Astrocyte (in vitro differentiated cells and primary cell): ENCODE results near the gene RAB31.

ENCODE experiments used
- EZH2 ChIP-seq: IDR thresholded peaks from 2 replicates; pipeline ENCODE4 v1.6.1; 2012; ENCODE audit warnings: mild to moderate bottlenecking, low read length, inconsistent platforms; ENCODE audit not compliant: insufficient read depth
- TF ChIP-seq, protein P1 (sequence below): IDR thresholded peaks from 2 replicates; pipeline ENCODE4 v1.5.1; 2011; ENCODE audit warnings: low read depth, mild to moderate bottlenecking, inconsistent platforms, low read length, moderate library complexity; ENCODE audit not compliant: insufficient read depth

DNA sequence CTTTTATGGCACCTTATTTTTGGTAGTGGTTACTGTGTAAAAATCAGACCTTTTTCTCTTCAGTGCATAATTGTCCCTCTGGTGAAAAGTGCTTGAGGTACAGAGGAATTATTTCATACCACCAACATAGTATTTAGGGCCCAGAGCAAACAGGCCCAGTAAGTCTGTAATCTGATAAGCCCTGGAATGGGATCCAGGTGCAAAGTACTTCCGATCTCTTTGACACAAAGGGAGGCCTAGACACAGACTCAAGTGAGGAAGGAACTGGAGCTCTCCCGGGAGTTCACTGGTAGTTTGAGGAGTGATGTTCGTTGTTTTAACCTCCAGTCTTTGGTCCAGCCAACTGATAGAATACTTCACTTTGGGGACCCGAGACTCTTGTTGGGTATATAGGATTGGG lies 57.4 kb downstream of the RAB31 start:
- TF ChIP-seq, protein P1, sequence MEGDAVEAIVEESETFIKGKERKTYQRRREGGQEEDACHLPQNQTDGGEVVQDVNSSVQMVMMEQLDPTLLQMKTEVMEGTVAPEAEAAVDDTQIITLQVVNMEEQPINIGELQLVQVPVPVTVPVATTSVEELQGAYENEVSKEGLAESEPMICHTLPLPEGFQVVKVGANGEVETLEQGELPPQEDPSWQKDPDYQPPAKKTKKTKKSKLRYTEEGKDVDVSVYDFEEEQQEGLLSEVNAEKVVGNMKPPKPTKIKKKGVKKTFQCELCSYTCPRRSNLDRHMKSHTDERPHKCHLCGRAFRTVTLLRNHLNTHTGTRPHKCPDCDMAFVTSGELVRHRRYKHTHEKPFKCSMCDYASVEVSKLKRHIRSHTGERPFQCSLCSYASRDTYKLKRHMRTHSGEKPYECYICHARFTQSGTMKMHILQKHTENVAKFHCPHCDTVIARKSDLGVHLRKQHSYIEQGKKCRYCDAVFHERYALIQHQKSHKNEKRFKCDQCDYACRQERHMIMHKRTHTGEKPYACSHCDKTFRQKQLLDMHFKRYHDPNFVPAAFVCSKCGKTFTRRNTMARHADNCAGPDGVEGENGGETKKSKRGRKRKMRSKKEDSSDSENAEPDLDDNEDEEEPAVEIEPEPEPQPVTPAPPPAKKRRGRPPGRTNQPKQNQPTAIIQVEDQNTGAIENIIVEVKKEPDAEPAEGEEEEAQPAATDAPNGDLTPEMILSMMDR, result no peak
- TF ChIP-seq EZH2, result no peak
